Heart right ventricle (tissue), 16 donors: ENCODE data around the gene NTSR1. TPM values are rescaled to one million over a fixed set of nuclear protein-coding genes. Genes with fewer than 3 reads are reported as not detected.
A peak's percentile ranks its signal among the peaks of the same experiment; 100 is the strongest.

ENCODE experiments used
- ATAC-seq, 8 donors: fragments of 200-7000 bp; cut with Tn5 transposase; one replicate each; pipeline ENCODE4 v1.9.1; 2020; ENCODE audit warnings: mild to moderate bottlenecking in 8 of 8, moderate library complexity in 8 of 8, moderate number of reproducible peaks in 1 of 8
- DNase-seq, 2 donors: peaks; one replicate each; pipeline ENCODE4 v3.0.0-alpha.2; 2020
- H3K27ac ChIP-seq, 10 donors: fragments of 200-600 bp; sonication (generic) in 2 of 10; one replicate each; pipeline versions ENCODE4 v1.5.0 to v1.8.0; 2020 to 2022; ENCODE audit warnings: mild to moderate bottlenecking in 3 of 10
- H3K27me3 ChIP-seq, 7 donors: fragments of 200-600 bp; one replicate each; pipeline ENCODE4 v1.8.0; 2021 to 2022; ENCODE audit warnings: mild to moderate bottlenecking in 2 of 7
- H3K36me3 ChIP-seq, 9 donors: fragments of 200-600 bp; sonication (generic) in 1 of 9; one replicate each; pipeline versions ENCODE4 v1.5.0 to v1.8.0; 2020 to 2022; ENCODE audit warnings: mild to moderate bottlenecking in 2 of 9
- H3K4me1 ChIP-seq, 9 donors: fragments of 200-600 bp; sonication (generic) in 1 of 9; one replicate each; pipeline versions ENCODE4 v1.5.0 to v1.8.0; 2020 to 2022; ENCODE audit warnings: mild to moderate bottlenecking in 4 of 9
- H3K4me3 ChIP-seq, 10 donors: fragments of 200-600 bp; sonication (generic) in 2 of 10; one replicate each; pipeline versions ENCODE4 v1.5.0 to v1.8.0; 2020 to 2022; ENCODE audit warnings: mild to moderate bottlenecking in 7 of 10, moderate library complexity in 2 of 10
- H3K9me3 ChIP-seq, 11 donors: fragments of 200-600 bp in 10 of 11; sonication (generic) in 2 of 11; one replicate each; pipeline versions ENCODE4 v1.5.0 to v1.8.0; 2013 to 2022; ENCODE audit warnings: mild to moderate bottlenecking in 2 of 11, control low read depth in 1 of 11, moderate library complexity in 1 of 11
- WGBS, 2 donors: extraction: QIAGEN DNeasy Blood & Tissue Kit; methylation state at CpG; one replicate each; pipeline ENCODE4 v1.1.7; 2013; ENCODE audit warnings: inconsistent platforms in 1 of 2; 5-methylcytosine and 5-hydroxymethylcytosine counted together
- intact Hi-C, 10 donors: fragments of 100-400 bp; cut with DNase I; formaldehyde crosslinking; loops; one replicate each; pipeline versions ENCODE4 v1.11.1 to v1.14.2; 2022
- polyA plus RNA-seq, 2 donors: library from polyadenylated mRNA; stranded (reverse); fragments of 200-250 nt; gene quantifications; one replicate each; pipeline ENCODE4 v1.2.3, GENCODE V29; 2013
- total RNA-seq, 10 donors: library from RNA; stranded (reverse); fragmentation: NEBNext Ultra II Directional in 3 of 10; extraction: Animal tissue kit (Norgen Biotek cat#: 25700) in 3 of 10; gene quantifications; one replicate each; pipeline versions ENCODE4 v1.2.1 to v1.2.4, GENCODE V29; 2021 to 2023
- TF ChIP-seq, protein P1 (sequence below), 9 donors: fragments of 200-600 bp; sonication (generic) in 2 of 9; IDR thresholded peaks; one replicate each; pipeline versions ENCODE4 v1.5.0 to v1.8.0; 2021 to 2022; ENCODE audit warnings: antibody characterized with exemption in 9 of 9, mild to moderate bottlenecking in 5 of 9, moderate library complexity in 1 of 9
- donor health status: Arrhythmogenic right ventricular cardiomyopathy.
- donor health status: ischemic (EF 13 %, LVEDD 7.1; RV severe dilation, severe dysfunction).
- donor health status: healthy with polysubstance abuse.
- donor health status: DM: no; HTN: yes; CAD: no.
- donor health status: DM: no; HTN: no; CAD: no.
- donor health status: ischemic (EF 25% LVEDD 6.9; RV normal size, moderate dysfunction).
- donor health status: ischemic (EF 25% LVEDD 5.7; RV mildly dilated, moderate dysfunction).
- donor health status: healthy.
- donor health status: DM: yes; HTN: yes; CAD: no.
- donor health status: Ischemic cardiomyopathy.
- donor health status: ischemic (EF 35%, LVEDD 5.7; RV mildly dilated, moderate dysfunction).
- donor health status: nonischemic (EF 11% LVEDD 7.7; RV severe dilation, severe dysfunction).
- donor health status: DM: yes; HTN: yes; CAD: no.
- donor health status: PGD.
- donor health status: ischemic (EF 29% LVEDD 5.4; RV normal size, mild dysfunction).
- donor health status: nonischemic (EF 23%, LVEDD 6.1; RV moderate dilation, normal function).

The NTSR1 gene
- total and polyA plus RNA-seq, 12 donors, result 0.08 TPM; not detected in 10

DNA sequence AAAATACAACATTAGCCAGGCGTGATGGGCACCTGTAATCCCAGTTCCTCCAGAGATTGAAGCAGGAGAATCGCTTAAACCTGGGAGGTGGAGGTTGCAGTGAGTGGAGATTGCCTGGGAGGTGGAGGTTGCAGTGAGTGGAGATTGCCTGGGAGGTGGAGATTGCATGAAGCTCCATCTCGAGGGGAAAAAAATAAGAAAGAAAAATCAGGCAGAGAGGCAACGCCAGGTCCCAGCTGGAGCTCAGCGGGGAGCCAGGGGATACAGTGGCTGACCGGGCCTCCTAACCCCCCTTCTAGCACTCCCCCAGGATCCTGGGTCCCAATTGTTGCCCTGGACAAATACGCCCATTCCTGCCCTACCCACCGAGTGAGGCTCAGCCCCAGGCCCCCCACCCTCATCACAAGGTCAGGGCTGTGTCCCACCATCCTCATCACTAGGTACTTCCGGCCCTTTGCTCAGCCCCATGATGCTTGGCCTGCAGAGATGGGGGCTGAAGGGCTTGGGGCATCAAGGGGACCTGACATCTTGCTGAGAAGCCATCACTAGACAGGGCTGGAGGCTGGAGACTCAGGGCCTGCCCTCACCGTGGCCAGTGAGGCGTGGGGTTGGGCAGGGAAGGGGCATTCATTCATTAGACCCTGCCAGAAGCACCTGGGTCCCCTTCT, 97.9 kb downstream of the NTSR1 start:
- 72 to 74% methylated on average over 11 of the region's 11 CpGs for WGBS, 2 donors
- DNase-seq, result no peak
- no peaks in the 10 kb centered on the region for H3K27me3 ChIP-seq
- intact Hi-C loops, result loop anchor here in 6 of 10 donors (5.0 to 10.0 kb wide), 3 partner anchors 139 to 304 kb away; no protein-coding TSS in a partner anchor
- peak overlapping the region in 7 of 10 donors; percentile 75 to 100 (median 96) for H3K4me3 ChIP-seq
- ATAC-seq, result no peak
- peaks cover 19 to 59% (median 52%) of the 10 kb centered on the region in 9 donors for H3K4me1 ChIP-seq
- TF ChIP-seq, protein P1, sequence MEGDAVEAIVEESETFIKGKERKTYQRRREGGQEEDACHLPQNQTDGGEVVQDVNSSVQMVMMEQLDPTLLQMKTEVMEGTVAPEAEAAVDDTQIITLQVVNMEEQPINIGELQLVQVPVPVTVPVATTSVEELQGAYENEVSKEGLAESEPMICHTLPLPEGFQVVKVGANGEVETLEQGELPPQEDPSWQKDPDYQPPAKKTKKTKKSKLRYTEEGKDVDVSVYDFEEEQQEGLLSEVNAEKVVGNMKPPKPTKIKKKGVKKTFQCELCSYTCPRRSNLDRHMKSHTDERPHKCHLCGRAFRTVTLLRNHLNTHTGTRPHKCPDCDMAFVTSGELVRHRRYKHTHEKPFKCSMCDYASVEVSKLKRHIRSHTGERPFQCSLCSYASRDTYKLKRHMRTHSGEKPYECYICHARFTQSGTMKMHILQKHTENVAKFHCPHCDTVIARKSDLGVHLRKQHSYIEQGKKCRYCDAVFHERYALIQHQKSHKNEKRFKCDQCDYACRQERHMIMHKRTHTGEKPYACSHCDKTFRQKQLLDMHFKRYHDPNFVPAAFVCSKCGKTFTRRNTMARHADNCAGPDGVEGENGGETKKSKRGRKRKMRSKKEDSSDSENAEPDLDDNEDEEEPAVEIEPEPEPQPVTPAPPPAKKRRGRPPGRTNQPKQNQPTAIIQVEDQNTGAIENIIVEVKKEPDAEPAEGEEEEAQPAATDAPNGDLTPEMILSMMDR (IDR thresholded peaks at IDR 0.05), result no peak
- H3K9me3 ChIP-seq, result no peaks in the 10 kb centered on the region
- H3K27ac ChIP-seq, result peak overlapping the region in 4 of 10 donors; percentile 92 to 96 (median 93)
- H3K36me3 ChIP-seq, result peaks cover 4 to 53% (median 36%) of the 10 kb centered on the region in 9 donors

DNA sequence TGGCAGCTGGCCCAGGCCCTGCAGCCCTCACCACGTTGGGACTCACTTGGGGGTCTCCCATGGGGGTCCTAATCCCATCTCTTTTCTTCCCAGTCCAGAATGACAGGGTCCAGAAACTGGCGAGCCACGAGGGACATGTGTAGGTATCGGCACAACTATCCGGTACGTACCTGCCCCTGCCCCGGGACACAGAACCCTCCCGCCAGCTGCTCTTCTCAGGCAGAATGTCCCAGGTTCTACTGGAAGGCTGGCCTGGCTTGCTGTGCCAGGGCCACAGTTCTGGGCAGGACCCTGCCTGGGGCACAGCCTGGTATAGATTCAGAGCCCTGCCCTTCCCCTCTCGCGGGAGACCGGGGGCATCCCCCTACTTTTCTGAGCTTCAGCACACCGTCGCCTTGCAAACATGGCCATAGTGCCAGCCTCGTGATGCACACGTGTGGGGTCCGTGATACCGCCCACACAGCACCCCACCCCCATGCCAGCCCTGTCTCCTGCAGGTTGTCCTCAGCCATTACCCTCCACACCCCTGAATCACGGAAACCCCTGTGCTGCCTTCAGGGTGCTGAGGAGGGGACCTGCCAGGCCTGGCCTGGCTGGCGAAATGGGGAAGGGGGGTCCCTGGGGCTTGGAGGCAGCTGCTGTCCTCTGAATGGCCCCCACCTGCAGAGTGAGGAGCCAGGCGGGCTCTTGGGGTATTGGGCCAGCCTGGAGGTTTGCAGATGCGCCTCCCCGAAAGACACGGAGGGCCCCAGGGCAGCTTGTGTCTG, 99.0 kb downstream of the NTSR1 start:
- ATAC-seq, result no peak
- Histone ChIP-seq H3K9me3 (no peaks in the 10 kb centered on the region), H3K4me1 (peaks cover 14 to 50% (median 44%) of the 10 kb centered on the region in 9 donors), H3K27me3 (no peaks in the 10 kb centered on the region), H3K27ac (no peak overlapping the region), H3K36me3 (peaks cover 4 to 65% (median 47%) of the 10 kb centered on the region in 9 donors), H3K4me3 (no peak overlapping the region)
- WGBS, 2 donors, result 86 to 89% methylated on average over 23 of the region's 23 CpGs
- intact Hi-C loops, result loop anchor here in 9 of 10 donors (1.0 to 10.0 kb wide), 5 partner anchors 139 to 305 kb away; no protein-coding TSS in a partner anchor
- TF ChIP-seq, protein P1 (IDR thresholded peaks at IDR 0.05), result no peak
- no peak for DNase-seq

DNA sequence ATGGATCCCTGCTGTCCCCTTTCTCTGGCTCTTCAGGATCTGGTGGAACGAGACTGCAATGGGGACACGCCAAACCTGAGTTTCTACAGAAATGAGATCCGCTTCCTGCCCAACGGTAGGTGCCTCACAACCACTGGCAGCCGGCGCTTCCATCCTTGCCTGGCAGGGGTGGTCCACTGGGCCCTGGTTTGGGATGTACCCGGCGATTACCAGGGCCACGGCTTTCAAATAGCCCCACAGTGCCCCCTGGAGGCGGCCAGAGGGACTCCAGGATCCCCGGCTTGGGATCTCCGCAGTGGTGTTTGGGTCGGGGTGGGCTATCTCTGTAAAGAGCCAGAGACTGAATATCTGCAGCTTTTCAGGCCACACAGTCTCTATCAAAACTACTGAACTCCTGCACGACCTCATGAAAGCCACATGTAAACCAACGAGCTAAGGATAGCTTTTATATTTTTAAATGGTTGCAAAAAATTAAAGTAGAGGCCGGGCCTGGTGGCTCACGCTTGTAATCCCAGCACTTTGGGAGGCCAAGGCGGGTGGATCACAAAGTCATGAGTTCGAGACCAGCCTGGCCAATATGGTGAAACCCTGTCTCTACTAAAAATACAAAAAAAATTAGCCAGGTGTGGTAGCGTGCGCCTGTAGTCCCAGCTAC, 99.7 kb downstream of the NTSR1 start:
- H3K9me3 ChIP-seq, result no peaks in the 10 kb centered on the region
- peaks cover 11 to 47% (median 39%) of the 10 kb centered on the region in 9 donors for H3K4me1 ChIP-seq
- ATAC-seq (peak in 7 of 8 donors; percentile 36 to 68 (median 48)), DNase-seq (peak; percentile 66 to 75)
- WGBS, 2 donors, result 45 to 49% methylated on average over 21 of the region's 21 CpGs
- TF ChIP-seq, protein P1 (IDR thresholded peaks at IDR 0.05), result peak; percentile 92 to 97 (median 95)
- no peak overlapping the region for H3K27ac ChIP-seq
- no peaks in the 10 kb centered on the region for H3K27me3 ChIP-seq
- no peak overlapping the region for H3K4me3 ChIP-seq
- H3K36me3 ChIP-seq, result peaks cover 4 to 69% (median 47%) of the 10 kb centered on the region in 9 donors
- intact Hi-C loops, result loop anchor here in 9 of 10 donors (1.0 to 10.0 kb wide), 5 partner anchors 140 to 306 kb away; no protein-coding TSS in a partner anchor
